ENCODE measurements around the gene TOX2. TPM values are rescaled to one million over a fixed set of nuclear protein-coding genes. Genes with fewer than 3 reads are reported as not detected.

TOX2 gene
- total and polyA plus RNA-seq, 2 of the 8 experiments (the other 6 are each of a cell fraction or from before 2014, with no cell fraction given), result 1.8 to 3.4 TPM

DNA sequence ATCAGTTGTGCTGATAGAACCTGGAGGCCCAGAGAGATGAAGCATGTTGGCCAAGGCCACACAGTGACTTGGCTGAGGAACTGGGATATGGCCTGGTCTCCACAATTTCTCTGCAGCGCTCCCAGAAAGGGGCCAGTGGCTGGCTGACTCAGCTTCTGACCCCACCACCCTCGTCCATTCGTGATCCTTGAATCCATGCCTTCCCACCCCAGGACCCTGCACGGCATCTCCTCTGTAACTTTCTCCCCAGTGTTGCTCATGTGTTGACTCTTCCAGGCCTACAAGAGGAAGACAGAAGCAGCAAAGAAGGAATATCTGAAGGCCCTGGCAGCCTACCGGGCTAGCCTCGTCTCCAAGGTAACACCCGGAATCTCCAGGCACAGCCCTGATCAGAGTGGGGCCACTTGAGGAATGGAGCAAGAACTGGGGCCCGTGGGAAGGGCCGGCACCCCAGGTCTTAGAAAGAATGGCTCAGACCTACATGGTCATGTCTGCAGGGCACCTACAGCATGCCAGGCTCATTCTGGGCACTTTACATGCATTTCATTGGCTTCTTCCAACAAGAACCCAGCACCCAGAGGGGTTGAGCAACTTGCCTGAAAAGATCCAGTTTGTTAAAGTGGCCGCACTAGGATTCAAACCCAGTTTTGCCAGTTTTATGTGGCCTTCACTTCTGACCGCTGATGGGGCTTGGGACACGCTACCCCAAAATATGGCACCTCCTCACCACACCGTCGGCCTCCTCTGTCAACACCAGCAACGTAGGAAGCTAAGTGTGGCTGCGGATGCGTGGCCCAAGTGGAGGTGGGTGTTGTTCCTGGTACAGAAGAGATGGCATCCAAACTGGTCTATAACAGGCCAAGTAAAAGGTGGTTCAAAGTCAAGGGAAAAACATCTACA is 150.1 kb downstream of the TOX2 start (continued):
- TF ChIP-seq, protein P1, sequence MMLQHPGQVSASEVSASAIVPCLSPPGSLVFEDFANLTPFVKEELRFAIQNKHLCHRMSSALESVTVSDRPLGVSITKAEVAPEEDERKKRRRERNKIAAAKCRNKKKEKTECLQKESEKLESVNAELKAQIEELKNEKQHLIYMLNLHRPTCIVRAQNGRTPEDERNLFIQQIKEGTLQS (IDR thresholded peaks at IDR 0.05; ENCODE audit: insufficient read depth, low read depth, low read length), result no peak
- TF ChIP-seq BACH1 (IDR thresholded peaks at IDR 0.05; ENCODE audit: low read length), result no peak
- TF ChIP-seq CTCF (IDR thresholded peaks at IDR 0.05; ENCODE audit: control extremely low read depth in 1 of 3, insufficient read depth in 1 of 3, low read depth in 1 of 3, low read length in 3 of 3), result no peak
- no peak for TF ChIP-seq RBBP5 (IDR thresholded peaks at IDR 0.05; ENCODE audit: borderline replicate concordance, low read depth, low read length)
- no peak for TF ChIP-seq JUN (IDR thresholded peaks at IDR 0.05; ENCODE audit: low read depth, low read length)
- TF ChIP-seq CBX5 (IDR thresholded peaks at IDR 0.05; ENCODE audit: low read depth, low read length), result no peak
- TF ChIP-seq SIN3A (conservative IDR thresholded peaks at IDR 0.05 in 1 of 2, IDR thresholded peaks at IDR 0.05 in 1 of 2; ENCODE audit: low read depth in 1 of 2, low read length in 2 of 2), result no peak
- TF ChIP-seq SP1 (IDR thresholded peaks at IDR 0.05; ENCODE audit: low read depth, low read length), result no peak
- TF ChIP-seq RFX5 (IDR thresholded peaks at IDR 0.05; ENCODE audit: borderline replicate concordance, low read depth, low read length), result no peak
- no peak for TF ChIP-seq MAFK (IDR thresholded peaks at IDR 0.05; ENCODE audit: low read depth, low read length)
- TF ChIP-seq SP4 (IDR thresholded peaks at IDR 0.05; ENCODE audit: low read length), result no peak

Data from H1 (cell line).